LNCAP (cell line): Measurements from ENCODE around the gene ASZ1.

Source experiments
- TF ChIP-seq, protein P1 (sequence below): fragments of 450-650 bp; IDR thresholded peaks from 2 replicates; pipeline ENCODE4 v1.5.1; 2017; ENCODE audit warnings: mild to moderate bottlenecking

Gene ASZ1

GRCh38 chr7:117448655-117449054, 21.4 kb upstream of the ASZ1 start:
- TF ChIP-seq, protein P1, sequence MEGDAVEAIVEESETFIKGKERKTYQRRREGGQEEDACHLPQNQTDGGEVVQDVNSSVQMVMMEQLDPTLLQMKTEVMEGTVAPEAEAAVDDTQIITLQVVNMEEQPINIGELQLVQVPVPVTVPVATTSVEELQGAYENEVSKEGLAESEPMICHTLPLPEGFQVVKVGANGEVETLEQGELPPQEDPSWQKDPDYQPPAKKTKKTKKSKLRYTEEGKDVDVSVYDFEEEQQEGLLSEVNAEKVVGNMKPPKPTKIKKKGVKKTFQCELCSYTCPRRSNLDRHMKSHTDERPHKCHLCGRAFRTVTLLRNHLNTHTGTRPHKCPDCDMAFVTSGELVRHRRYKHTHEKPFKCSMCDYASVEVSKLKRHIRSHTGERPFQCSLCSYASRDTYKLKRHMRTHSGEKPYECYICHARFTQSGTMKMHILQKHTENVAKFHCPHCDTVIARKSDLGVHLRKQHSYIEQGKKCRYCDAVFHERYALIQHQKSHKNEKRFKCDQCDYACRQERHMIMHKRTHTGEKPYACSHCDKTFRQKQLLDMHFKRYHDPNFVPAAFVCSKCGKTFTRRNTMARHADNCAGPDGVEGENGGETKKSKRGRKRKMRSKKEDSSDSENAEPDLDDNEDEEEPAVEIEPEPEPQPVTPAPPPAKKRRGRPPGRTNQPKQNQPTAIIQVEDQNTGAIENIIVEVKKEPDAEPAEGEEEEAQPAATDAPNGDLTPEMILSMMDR: no peak

GRCh38 chr7:117446220-117446815, 19.0 kb upstream of the ASZ1 start:
- TF ChIP-seq, protein P1: no peak

- TF ChIP-seq, protein P1: no peak
Measured at GRCh38 chr7:117445206-117445605, 17.9 kb upstream of the ASZ1 start.

- TF ChIP-seq, protein P1: no peak
Measured at GRCh38 chr7:117444646-117445045, 17.4 kb upstream of the ASZ1 start.

- TF ChIP-seq, protein P1: no peak
Measured at GRCh38 chr7:117435475-117436043, 8.3 kb upstream of the ASZ1 start.

GRCh38 chr7:117424090-117424829, 3.0 kb downstream of the ASZ1 start:
- TF ChIP-seq, protein P1: no peak

GRCh38 chr7:117412946-117413559, 14.2 kb downstream of the ASZ1 start:
- TF ChIP-seq, protein P1: no peak
